Activated effector memory CD4-positive, alpha-beta T cell treated with anti-CD3 and anti-CD28 coated beads, Interleukin-2, amount 50 U/mL, for 16 hours (primary cell): ENCODE data around the gene SHC3.

Experiments used
- DNase-seq: peaks from one replicate; pipeline ENCODE4 v3.0.0-alpha.2; 2020

SHC3 gene

GRCh38 chr9:89049646-89050045, 129.0 kb downstream of the SHC3 start:
- DNase-seq = no peak

GRCh38 chr9:89048616-89049015, 130.0 kb downstream of the SHC3 start:
- DNase-seq = no peak

GRCh38 chr9:89047667-89048066, 131.0 kb downstream of the SHC3 start:
- no peak for DNase-seq

GRCh38 chr9:89046832-89047231, 131.8 kb downstream of the SHC3 start:
- no peak for DNase-seq

GRCh38 chr9:89044881-89045280, 133.7 kb downstream of the SHC3 start:
- no peak for DNase-seq

- DNase-seq = no peak
These were observed 134.5 kb downstream of the SHC3 start for GRCh38 chr9:89044104-89044503.

- no peak for DNase-seq
These were observed 135.6 kb downstream of the SHC3 start for GRCh38 chr9:89042984-89043383.

- no peak for DNase-seq
These were observed 139.0 kb downstream of the SHC3 start for GRCh38 chr9:89039664-89040063.

GRCh38 chr9:89039104-89039465, 139.5 kb downstream of the SHC3 start:
- no peak for DNase-seq

- no peak for DNase-seq
These were observed 140.1 kb downstream of the SHC3 start for GRCh38 chr9:89038382-89039103.

GRCh38 chr9:89037891-89038290, 140.7 kb downstream of the SHC3 start:
- no peak for DNase-seq

- no peak for DNase-seq
These were observed 141.3 kb downstream of the SHC3 start for GRCh38 chr9:89037346-89037745.

- no peak for DNase-seq
These were observed 141.7 kb downstream of the SHC3 start for GRCh38 chr9:89036891-89037290.

GRCh38 chr9:89036383-89036782, 142.2 kb downstream of the SHC3 start:
- no peak for DNase-seq

- DNase-seq = no peak
These were observed 146.0 kb downstream of the SHC3 start for GRCh38 chr9:89032661-89033060.

- DNase-seq = no peak
These were observed 146.4 kb downstream of the SHC3 start for GRCh38 chr9:89032173-89032572.

GRCh38 chr9:89029788-89030187, 148.8 kb downstream of the SHC3 start:
- DNase-seq = no peak

- DNase-seq = no peak
These were observed 151.7 kb downstream of the SHC3 start for GRCh38 chr9:89026876-89027275.

GRCh38 chr9:89025553-89025952, 153.1 kb downstream of the SHC3 start:
- no peak for DNase-seq

GRCh38 chr9:89024727-89025126, 153.9 kb downstream of the SHC3 start:
- no peak for DNase-seq

- no peak for DNase-seq
These were observed 154.9 kb downstream of the SHC3 start for GRCh38 chr9:89023740-89024139.

- no peak for DNase-seq
These were observed 155.7 kb downstream of the SHC3 start for GRCh38 chr9:89022902-89023301.

- no peak for DNase-seq
These were observed 156.4 kb downstream of the SHC3 start for GRCh38 chr9:89022001-89022759.

GRCh38 chr9:89021154-89021803, 157.3 kb downstream of the SHC3 start:
- no peak for DNase-seq
